GM20000 (cell line): ENCODE data around the gene RAB26.
"Not testable (repeated sequence)": the region's sequence is repeated elsewhere in the genome, so short reads cannot be mapped to it uniquely, and the experiment has no call there.

ENCODE experiments used
- DNase-seq: peaks from one replicate; pipeline ENCODE4 v3.0.0; 2012; ENCODE audit warnings: low spot score
- TF ChIP-seq, protein P1 (sequence below): IDR thresholded peaks from 2 replicates; pipeline ENCODE4 v1.5.1; 2012; ENCODE audit warnings: mild to moderate bottlenecking, control low read depth; ENCODE audit errors: extremely low read depth, missing control alignments

RAB26 gene

DNA sequence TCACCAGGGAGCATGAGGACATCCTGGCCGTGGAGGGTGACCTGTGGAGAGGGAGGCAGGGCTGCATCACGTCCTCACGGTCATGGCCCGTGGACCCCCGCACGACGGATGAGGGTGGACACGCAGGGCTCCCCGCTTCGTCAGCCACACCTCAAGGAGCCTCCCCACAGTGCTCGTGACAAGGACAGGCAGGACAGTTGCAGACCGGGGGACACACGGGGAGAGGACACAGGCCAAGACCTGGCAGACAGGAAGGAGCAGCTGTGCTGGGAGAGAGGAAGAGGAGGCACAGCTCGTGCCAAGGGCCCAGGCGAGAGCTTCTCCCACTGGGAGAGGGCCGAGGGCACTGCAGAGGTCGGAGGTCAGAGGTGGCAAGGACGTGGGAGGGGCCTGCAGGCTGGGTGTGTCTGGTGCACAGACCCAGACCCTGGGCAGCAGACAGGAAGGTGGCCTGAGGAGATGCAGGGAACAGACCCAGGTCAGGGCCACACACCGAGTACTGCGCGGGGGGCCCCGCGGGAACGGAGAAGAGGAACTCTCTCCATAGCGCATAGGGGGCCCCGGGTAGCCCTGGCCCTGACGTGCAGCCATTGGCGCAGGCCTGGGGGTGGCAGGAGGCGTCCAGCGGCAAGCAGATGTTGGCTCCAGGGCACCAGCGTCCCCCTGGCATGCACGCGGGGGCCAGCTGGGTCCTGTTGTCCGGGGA lies 33.4 kb upstream of the RAB26 start:
- not testable (repeated sequence) for DNase-seq

- no peak for DNase-seq
- TF ChIP-seq, protein P1, sequence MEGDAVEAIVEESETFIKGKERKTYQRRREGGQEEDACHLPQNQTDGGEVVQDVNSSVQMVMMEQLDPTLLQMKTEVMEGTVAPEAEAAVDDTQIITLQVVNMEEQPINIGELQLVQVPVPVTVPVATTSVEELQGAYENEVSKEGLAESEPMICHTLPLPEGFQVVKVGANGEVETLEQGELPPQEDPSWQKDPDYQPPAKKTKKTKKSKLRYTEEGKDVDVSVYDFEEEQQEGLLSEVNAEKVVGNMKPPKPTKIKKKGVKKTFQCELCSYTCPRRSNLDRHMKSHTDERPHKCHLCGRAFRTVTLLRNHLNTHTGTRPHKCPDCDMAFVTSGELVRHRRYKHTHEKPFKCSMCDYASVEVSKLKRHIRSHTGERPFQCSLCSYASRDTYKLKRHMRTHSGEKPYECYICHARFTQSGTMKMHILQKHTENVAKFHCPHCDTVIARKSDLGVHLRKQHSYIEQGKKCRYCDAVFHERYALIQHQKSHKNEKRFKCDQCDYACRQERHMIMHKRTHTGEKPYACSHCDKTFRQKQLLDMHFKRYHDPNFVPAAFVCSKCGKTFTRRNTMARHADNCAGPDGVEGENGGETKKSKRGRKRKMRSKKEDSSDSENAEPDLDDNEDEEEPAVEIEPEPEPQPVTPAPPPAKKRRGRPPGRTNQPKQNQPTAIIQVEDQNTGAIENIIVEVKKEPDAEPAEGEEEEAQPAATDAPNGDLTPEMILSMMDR: no peak
These were observed 32.8 kb upstream of the RAB26 start for GRCh38 chr16:2115591-2115973.

GRCh38 chr16:2116428-2116827 lies 32.0 kb upstream of the RAB26 start:
- DNase-seq: not testable (repeated sequence)

- not testable (repeated sequence) for DNase-seq
These were observed 31.1 kb upstream of the RAB26 start for GRCh38 chr16:2117341-2117740.

DNA sequence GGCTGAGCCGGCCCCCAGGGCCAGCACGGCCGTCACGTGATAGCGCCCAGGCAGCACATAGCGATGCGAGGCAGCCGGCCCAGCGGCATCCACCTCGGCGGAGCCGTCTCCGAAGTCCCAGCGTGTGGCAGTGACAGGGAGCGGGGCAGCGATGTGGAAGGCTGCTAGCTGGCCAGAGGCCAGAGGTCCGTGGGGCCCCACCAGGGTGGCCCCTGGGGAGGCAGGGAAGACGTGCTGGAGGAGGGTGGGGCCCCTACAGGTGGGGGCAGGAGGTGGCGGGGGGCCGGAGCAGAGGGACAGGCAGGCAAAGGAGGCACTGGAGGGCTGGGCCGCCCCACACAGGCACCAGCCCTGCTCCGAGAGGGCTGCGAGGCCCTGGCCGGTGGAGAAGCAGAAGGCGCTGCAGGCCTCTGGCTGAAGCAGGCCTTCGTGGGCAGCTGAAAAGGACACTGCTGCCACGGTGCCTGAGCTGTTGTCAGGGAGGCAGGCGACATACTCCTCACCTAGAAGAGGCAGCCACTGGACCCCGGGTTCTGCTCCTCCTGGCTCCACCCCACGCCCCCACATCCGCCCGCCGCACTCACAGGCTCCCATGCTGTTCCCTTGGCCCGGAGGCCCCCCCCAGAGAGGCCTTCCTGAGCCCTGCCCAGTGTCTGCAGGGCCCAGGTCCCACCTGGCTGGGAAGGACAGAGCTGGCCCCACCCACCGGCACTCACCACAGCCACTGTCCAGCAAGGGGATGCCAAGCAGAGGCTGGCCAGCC lies 30.3 kb upstream of the RAB26 start:
- DNase-seq: not testable (repeated sequence)

- not testable (repeated sequence) for DNase-seq
These were observed 27.1 kb upstream of the RAB26 start for GRCh38 chr16:2121325-2121724.

GRCh38 chr16:2121853-2122252 lies 26.6 kb upstream of the RAB26 start:
- DNase-seq: no peak
- TF ChIP-seq, protein P1: no peak

- DNase-seq: no peak
- TF ChIP-seq, protein P1: no peak
These were observed 26.0 kb upstream of the RAB26 start for GRCh38 chr16:2122429-2122828.

- not testable (repeated sequence) for DNase-seq
These were observed 25.3 kb upstream of the RAB26 start for GRCh38 chr16:2122934-2123683.

- DNase-seq: not testable (repeated sequence)
These were observed 24.6 kb upstream of the RAB26 start for GRCh38 chr16:2123706-2124376.

- DNase-seq: not testable (repeated sequence)
These were observed 24.1 kb upstream of the RAB26 start for GRCh38 chr16:2124377-2124693.

DNA sequence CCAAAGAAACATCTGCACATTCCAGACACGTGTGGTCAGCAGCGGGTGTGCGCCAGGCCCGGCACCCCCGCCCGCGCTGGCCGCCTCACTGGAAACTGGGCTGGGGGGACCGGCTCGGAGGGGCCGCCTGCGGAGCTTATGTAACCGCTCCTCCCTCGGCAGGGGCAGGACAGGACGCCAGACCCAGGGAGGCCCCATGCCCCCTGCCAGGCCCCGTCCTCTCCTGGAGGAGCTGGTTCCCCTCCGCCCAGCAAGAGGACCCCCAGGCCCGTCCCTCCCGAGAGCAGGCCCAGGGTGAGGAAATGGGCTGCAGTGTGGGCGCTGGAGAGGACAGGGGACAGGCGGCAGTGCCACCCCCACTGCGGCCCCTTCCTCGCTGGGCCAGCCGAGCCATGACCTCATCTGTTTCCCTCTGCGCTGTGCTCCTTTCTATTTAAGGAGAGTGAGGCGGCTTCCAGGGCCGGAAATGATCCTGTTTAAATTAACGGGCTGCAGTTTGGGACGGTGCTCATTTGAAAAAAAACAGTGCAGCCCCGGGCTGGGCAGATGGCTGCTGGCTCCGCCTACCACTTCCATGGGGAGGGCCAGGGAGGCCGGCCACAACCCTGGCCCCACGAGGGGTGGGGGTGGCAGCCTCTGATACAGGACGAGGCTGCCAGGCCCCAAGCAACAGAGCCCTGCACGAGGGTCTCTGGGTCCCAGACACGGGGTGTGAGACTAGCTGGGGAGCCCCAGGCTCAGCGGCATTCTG lies 23.6 kb upstream of the RAB26 start:
- DNase-seq: not testable (repeated sequence)

GRCh38 chr16:2125609-2126008 lies 22.8 kb upstream of the RAB26 start:
- not testable (repeated sequence) for DNase-seq

GRCh38 chr16:2126161-2126743 lies 22.2 kb upstream of the RAB26 start:
- DNase-seq: not testable (repeated sequence)

GRCh38 chr16:2126928-2127556 lies 21.4 kb upstream of the RAB26 start:
- DNase-seq: not testable (repeated sequence)
